A673 (cell line): ENCODE results near the gene ST6GALNAC3.

Experiments used
- CTCF ChIP-seq: fragments of 300-800, 200-600 bp; sonication (generic); conservative IDR thresholded peaks from 2 replicates; pipeline ENCODE4 v1.5.1; 2017; ENCODE audit warnings: low read depth, mild to moderate bottlenecking, antibody characterized with exemption, low read length, moderate library complexity, mixed read lengths
- EZH2 ChIP-seq: fragments of 200-600 bp; sonication (generic); IDR thresholded peaks from 2 replicates; pipeline ENCODE4 v1.6.1; 2017; ENCODE audit warnings: borderline replicate concordance, low read depth, mild to moderate bottlenecking, mixed read lengths, antibody characterized with exemption, low read length; ENCODE audit not compliant: poor library complexity, severe bottlenecking

DNA sequence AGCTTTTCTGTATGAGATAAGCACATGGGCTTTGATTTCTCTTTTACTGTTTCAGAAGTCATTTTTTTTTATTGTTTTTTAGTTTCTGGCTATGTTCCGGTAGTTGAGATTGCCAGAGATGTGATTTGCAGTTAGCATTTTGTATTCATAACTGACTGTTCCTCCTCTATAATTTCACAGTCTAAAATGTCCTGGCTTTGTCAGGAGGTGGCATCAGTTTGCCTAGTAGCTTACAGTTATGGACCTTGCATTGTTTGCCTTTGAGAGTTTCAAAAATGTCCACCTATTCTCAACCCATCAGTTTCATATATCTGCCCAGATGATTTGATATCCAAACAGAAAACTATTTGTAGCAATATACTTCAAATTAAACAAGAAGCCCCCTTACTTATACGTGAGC is 39.5 kb upstream of the ST6GALNAC3 start:
- TF ChIP-seq CTCF (no peak), EZH2 (no peak)
